ENCODE measurements around the gene WSCD1.

The WSCD1 gene

GRCh38 chr17:6120351-6120750, 50.2 kb downstream of the WSCD1 start:
- Histone ChIP-seq H3K9ac (ENCODE audit: low read depth, low read length) (no peak overlapping the region), H3K36me3 (ENCODE audit: control insufficient read depth, insufficient read depth, low read length) (peaks cover 22% of the 10 kb centered on the region), H3K4me3 (ENCODE audit: low read depth, low read length) (no peak overlapping the region), H3K4me1 (ENCODE audit: control insufficient read depth, insufficient read depth, low read length) (no peaks in the 10 kb centered on the region), H3K9me3 (ENCODE audit: control insufficient read depth, insufficient read depth, low read length) (no peaks in the 10 kb centered on the region), H3K27me3 (ENCODE audit: control insufficient read depth, insufficient read depth, low read length) (no peaks in the 10 kb centered on the region)

GRCh38 chr17:6124856-6125255, 54.7 kb downstream of the WSCD1 start:
- H3K9me3 ChIP-seq (ENCODE audit: control insufficient read depth, insufficient read depth, low read length): no peaks in the 10 kb centered on the region
- H3K4me1 ChIP-seq (ENCODE audit: control insufficient read depth, insufficient read depth, low read length): no peaks in the 10 kb centered on the region
- H3K4me3 ChIP-seq (ENCODE audit: low read depth, low read length): no peak overlapping the region
- no peak overlapping the region for H3K9ac ChIP-seq (ENCODE audit: low read depth, low read length)
- peaks cover 17% of the 10 kb centered on the region for H3K36me3 ChIP-seq (ENCODE audit: control insufficient read depth, insufficient read depth, low read length)
- H3K27me3 ChIP-seq (ENCODE audit: control insufficient read depth, insufficient read depth, low read length): no peaks in the 10 kb centered on the region

GRCh38 chr17:6126768-6127167, 56.6 kb downstream of the WSCD1 start:
- H3K36me3 ChIP-seq (ENCODE audit: control insufficient read depth, insufficient read depth, low read length): peaks cover 1% of the 10 kb centered on the region
- H3K4me1 ChIP-seq (ENCODE audit: control insufficient read depth, insufficient read depth, low read length): no peaks in the 10 kb centered on the region
- H3K9ac ChIP-seq (ENCODE audit: low read depth, low read length): no peak overlapping the region
- no peaks in the 10 kb centered on the region for H3K9me3 ChIP-seq (ENCODE audit: control insufficient read depth, insufficient read depth, low read length)
- no peak overlapping the region for H3K4me3 ChIP-seq (ENCODE audit: low read depth, low read length)
- H3K27me3 ChIP-seq (ENCODE audit: control insufficient read depth, insufficient read depth, low read length): no peaks in the 10 kb centered on the region

- H3K36me3 ChIP-seq (ENCODE audit: control insufficient read depth, insufficient read depth, low read length): no peaks in the 10 kb centered on the region
- H3K4me3 ChIP-seq (ENCODE audit: low read depth, low read length): no peak overlapping the region
- H3K27me3 ChIP-seq (ENCODE audit: control insufficient read depth, insufficient read depth, low read length): no peaks in the 10 kb centered on the region
Measured at GRCh38 chr17:6134721-6135120, 64.5 kb downstream of the WSCD1 start.

GRCh38 chr17:6135236-6135635, 65.1 kb downstream of the WSCD1 start:
- no peaks in the 10 kb centered on the region for H3K27me3 ChIP-seq (ENCODE audit: control insufficient read depth, insufficient read depth, low read length)
- no peaks in the 10 kb centered on the region for H3K36me3 ChIP-seq (ENCODE audit: control insufficient read depth, insufficient read depth, low read length)
- H3K9me3 ChIP-seq (ENCODE audit: control insufficient read depth, insufficient read depth, low read length): no peaks in the 10 kb centered on the region
- no peak overlapping the region for H3K4me3 ChIP-seq (ENCODE audit: low read depth, low read length)
- H3K9ac ChIP-seq (ENCODE audit: low read depth, low read length): no peak overlapping the region
- peaks cover 2% of the 10 kb centered on the region for H3K4me1 ChIP-seq (ENCODE audit: control insufficient read depth, insufficient read depth, low read length)

More at GRCh38 chr17:6134721-6135120, 64.5 kb downstream of the WSCD1 start:
- Histone ChIP-seq H3K9me3 (ENCODE audit: control insufficient read depth, insufficient read depth, low read length) (no peaks in the 10 kb centered on the region), H3K4me1 (ENCODE audit: control insufficient read depth, insufficient read depth, low read length) (peaks cover 2% of the 10 kb centered on the region), H3K9ac (ENCODE audit: low read depth, low read length) (no peak overlapping the region)

GRCh38 chr17:6135996-6136395, 65.8 kb downstream of the WSCD1 start:
- Histone ChIP-seq H3K4me1 (ENCODE audit: control insufficient read depth, insufficient read depth, low read length) (peaks cover 2% of the 10 kb centered on the region), H3K27me3 (ENCODE audit: control insufficient read depth, insufficient read depth, low read length) (no peaks in the 10 kb centered on the region), H3K9me3 (ENCODE audit: control insufficient read depth, insufficient read depth, low read length) (no peaks in the 10 kb centered on the region), H3K9ac (ENCODE audit: low read depth, low read length) (no peak overlapping the region), H3K36me3 (ENCODE audit: control insufficient read depth, insufficient read depth, low read length) (no peaks in the 10 kb centered on the region), H3K4me3 (ENCODE audit: low read depth, low read length) (no peak overlapping the region)

- no peak overlapping the region for H3K9ac ChIP-seq (ENCODE audit: low read depth, low read length)
- no peaks in the 10 kb centered on the region for H3K27me3 ChIP-seq (ENCODE audit: control insufficient read depth, insufficient read depth, low read length)
- no peaks in the 10 kb centered on the region for H3K36me3 ChIP-seq (ENCODE audit: control insufficient read depth, insufficient read depth, low read length)
- H3K9me3 ChIP-seq (ENCODE audit: control insufficient read depth, insufficient read depth, low read length): no peaks in the 10 kb centered on the region
- no peak overlapping the region for H3K4me3 ChIP-seq (ENCODE audit: low read depth, low read length)
- peaks cover 2% of the 10 kb centered on the region for H3K4me1 ChIP-seq (ENCODE audit: control insufficient read depth, insufficient read depth, low read length)
Measured at GRCh38 chr17:6137716-6138502, 67.7 kb downstream of the WSCD1 start.

- H3K4me1 ChIP-seq (ENCODE audit: control insufficient read depth, insufficient read depth, low read length): peaks cover 2% of the 10 kb centered on the region
- no peak overlapping the region for H3K4me3 ChIP-seq (ENCODE audit: low read depth, low read length)
- no peaks in the 10 kb centered on the region for H3K27me3 ChIP-seq (ENCODE audit: control insufficient read depth, insufficient read depth, low read length)
- H3K36me3 ChIP-seq (ENCODE audit: control insufficient read depth, insufficient read depth, low read length): no peaks in the 10 kb centered on the region
- H3K9me3 ChIP-seq (ENCODE audit: control insufficient read depth, insufficient read depth, low read length): no peaks in the 10 kb centered on the region
- H3K9ac ChIP-seq (ENCODE audit: low read depth, low read length): no peak overlapping the region
Measured at GRCh38 chr17:6138761-6139446, 68.7 kb downstream of the WSCD1 start.

- Histone ChIP-seq H3K27me3 (ENCODE audit: control insufficient read depth, insufficient read depth, low read length) (no peaks in the 10 kb centered on the region), H3K9me3 (ENCODE audit: control insufficient read depth, insufficient read depth, low read length) (no peaks in the 10 kb centered on the region), H3K4me3 (ENCODE audit: low read depth, low read length) (no peak overlapping the region), H3K9ac (ENCODE audit: low read depth, low read length) (no peak overlapping the region), H3K4me1 (ENCODE audit: control insufficient read depth, insufficient read depth, low read length) (peaks cover 2% of the 10 kb centered on the region), H3K36me3 (ENCODE audit: control insufficient read depth, insufficient read depth, low read length) (no peaks in the 10 kb centered on the region)
Measured at GRCh38 chr17:6139447-6139832, 69.3 kb downstream of the WSCD1 start.

GRCh38 chr17:6140188-6140587, 70.0 kb downstream of the WSCD1 start:
- H3K9ac ChIP-seq (ENCODE audit: low read depth, low read length): no peak overlapping the region
- H3K4me3 ChIP-seq (ENCODE audit: low read depth, low read length): no peak overlapping the region
- H3K36me3 ChIP-seq (ENCODE audit: control insufficient read depth, insufficient read depth, low read length): no peaks in the 10 kb centered on the region
- H3K4me1 ChIP-seq (ENCODE audit: control insufficient read depth, insufficient read depth, low read length): peaks cover 2% of the 10 kb centered on the region
- no peaks in the 10 kb centered on the region for H3K9me3 ChIP-seq (ENCODE audit: control insufficient read depth, insufficient read depth, low read length)
- no peaks in the 10 kb centered on the region for H3K27me3 ChIP-seq (ENCODE audit: control insufficient read depth, insufficient read depth, low read length)

GRCh38 chr17:6140728-6141330, 70.7 kb downstream of the WSCD1 start:
- Histone ChIP-seq H3K9me3 (ENCODE audit: control insufficient read depth, insufficient read depth, low read length) (no peaks in the 10 kb centered on the region), H3K4me1 (ENCODE audit: control insufficient read depth, insufficient read depth, low read length) (peaks cover 2% of the 10 kb centered on the region), H3K9ac (ENCODE audit: low read depth, low read length) (no peak overlapping the region), H3K36me3 (ENCODE audit: control insufficient read depth, insufficient read depth, low read length) (no peaks in the 10 kb centered on the region), H3K27me3 (ENCODE audit: control insufficient read depth, insufficient read depth, low read length) (no peaks in the 10 kb centered on the region), H3K4me3 (ENCODE audit: low read depth, low read length) (no peak overlapping the region)

- H3K9me3 ChIP-seq (ENCODE audit: control insufficient read depth, insufficient read depth, low read length): no peaks in the 10 kb centered on the region
- no peak overlapping the region for H3K4me3 ChIP-seq (ENCODE audit: low read depth, low read length)
- H3K4me1 ChIP-seq (ENCODE audit: control insufficient read depth, insufficient read depth, low read length): peaks cover 2% of the 10 kb centered on the region
- no peaks in the 10 kb centered on the region for H3K27me3 ChIP-seq (ENCODE audit: control insufficient read depth, insufficient read depth, low read length)
- no peaks in the 10 kb centered on the region for H3K36me3 ChIP-seq (ENCODE audit: control insufficient read depth, insufficient read depth, low read length)
- no peak overlapping the region for H3K9ac ChIP-seq (ENCODE audit: low read depth, low read length)
Measured at GRCh38 chr17:6142701-6143100, 72.5 kb downstream of the WSCD1 start.
